GM13976 (cell line): ENCODE measurements around the gene UPK3A.
"Not testable (repeated sequence)": the region's sequence is repeated elsewhere in the genome, so short reads cannot be mapped to it uniquely, and the experiment has no call there.

ENCODE experiments used
- DNase-seq: peaks from one replicate; pipeline ENCODE4 v3.0.0; 2012; ENCODE audit warnings: low spot score
- in situ Hi-C: fragments of 300-500 bp; cut with MboI; formaldehyde crosslinking; loops from one replicate; pipeline ENCODE4 v1.12.0; 2022; ENCODE audit warnings: low sequenced_read_pairs, mixed read lengths, inconsistent platforms; ENCODE audit not compliant: unreplicated experiment
- TF ChIP-seq, protein P1 (sequence below): IDR thresholded peaks from 2 replicates; pipeline ENCODE4 v1.5.1; 2012; ENCODE audit warnings: borderline replicate concordance, mild to moderate bottlenecking; ENCODE audit not compliant: insufficient read depth; ENCODE audit errors: extremely low read depth, missing control alignments, control extremely low read depth

The UPK3A gene

GRCh38 chr22:45246060-45246985, 38.4 kb upstream of the UPK3A start:
- in situ Hi-C loops, result no loop called here
- peak; percentile 26 for DNase-seq
- TF ChIP-seq, protein P1, sequence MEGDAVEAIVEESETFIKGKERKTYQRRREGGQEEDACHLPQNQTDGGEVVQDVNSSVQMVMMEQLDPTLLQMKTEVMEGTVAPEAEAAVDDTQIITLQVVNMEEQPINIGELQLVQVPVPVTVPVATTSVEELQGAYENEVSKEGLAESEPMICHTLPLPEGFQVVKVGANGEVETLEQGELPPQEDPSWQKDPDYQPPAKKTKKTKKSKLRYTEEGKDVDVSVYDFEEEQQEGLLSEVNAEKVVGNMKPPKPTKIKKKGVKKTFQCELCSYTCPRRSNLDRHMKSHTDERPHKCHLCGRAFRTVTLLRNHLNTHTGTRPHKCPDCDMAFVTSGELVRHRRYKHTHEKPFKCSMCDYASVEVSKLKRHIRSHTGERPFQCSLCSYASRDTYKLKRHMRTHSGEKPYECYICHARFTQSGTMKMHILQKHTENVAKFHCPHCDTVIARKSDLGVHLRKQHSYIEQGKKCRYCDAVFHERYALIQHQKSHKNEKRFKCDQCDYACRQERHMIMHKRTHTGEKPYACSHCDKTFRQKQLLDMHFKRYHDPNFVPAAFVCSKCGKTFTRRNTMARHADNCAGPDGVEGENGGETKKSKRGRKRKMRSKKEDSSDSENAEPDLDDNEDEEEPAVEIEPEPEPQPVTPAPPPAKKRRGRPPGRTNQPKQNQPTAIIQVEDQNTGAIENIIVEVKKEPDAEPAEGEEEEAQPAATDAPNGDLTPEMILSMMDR, result no peak

DNA sequence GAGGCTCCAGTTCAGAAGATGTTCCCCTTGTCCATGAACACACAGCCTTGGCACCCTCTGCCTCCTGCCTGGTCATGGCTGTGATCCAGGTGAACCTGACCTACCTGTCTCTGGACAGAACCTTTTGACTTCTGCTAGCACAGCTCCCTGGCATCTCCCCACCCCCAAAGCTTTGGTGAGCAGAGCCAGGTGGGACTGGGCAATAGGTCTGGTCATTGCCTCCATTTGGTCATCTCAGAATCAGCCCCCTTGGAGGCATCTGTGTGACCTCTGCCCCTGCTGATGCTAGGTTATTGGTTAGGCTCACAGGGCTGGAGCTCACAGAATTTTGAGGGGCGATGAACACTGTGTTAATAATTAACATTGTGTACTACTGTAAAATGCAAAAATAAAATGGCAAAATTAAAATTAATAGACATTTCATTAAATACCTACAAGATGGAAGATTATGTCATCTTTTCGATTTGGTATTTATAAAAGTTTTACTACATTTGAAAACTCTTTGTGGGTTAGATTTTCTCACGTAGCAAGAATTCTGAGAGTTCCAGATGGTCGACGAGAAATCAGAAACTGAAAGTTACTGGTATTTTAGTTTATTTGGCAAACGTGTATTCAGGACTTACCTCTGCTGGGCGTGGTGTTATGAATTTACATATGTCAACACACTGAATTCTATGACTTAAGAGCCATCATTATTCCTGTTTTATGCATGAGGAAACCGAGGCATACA, 35.8 kb upstream of the UPK3A start:
- peak; percentile 79 for DNase-seq
- in situ Hi-C loops, result no loop called here
- TF ChIP-seq, protein P1, result no peak

- in situ Hi-C loops, result no loop called here
- no peak for DNase-seq
- TF ChIP-seq, protein P1, result no peak
Observed at GRCh38 chr22:45251825-45252224, 32.9 kb upstream of the UPK3A start.

GRCh38 chr22:45253039-45253641, 31.6 kb upstream of the UPK3A start:
- TF ChIP-seq, protein P1, result no peak
- DNase-seq, result no peak
- in situ Hi-C loops, result no loop called here

DNA sequence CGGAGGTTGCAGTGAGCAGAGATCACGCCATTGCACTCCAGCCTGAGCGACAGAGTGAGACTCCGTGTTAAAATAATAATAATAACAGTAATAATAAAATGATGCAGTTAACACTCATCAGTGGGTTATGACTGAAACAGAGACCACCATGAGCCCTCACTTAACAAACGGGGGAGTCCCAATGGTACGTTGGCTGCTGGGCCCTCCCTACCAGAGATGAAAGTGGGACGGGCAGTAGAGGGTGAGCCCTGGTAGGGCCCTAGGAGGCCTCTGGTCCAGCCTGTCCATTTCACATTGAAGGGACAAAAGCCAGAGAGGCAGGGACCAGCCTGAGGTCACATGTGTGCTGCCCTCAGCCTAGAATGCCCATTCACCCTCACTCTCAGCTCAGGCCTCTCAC, 30.4 kb upstream of the UPK3A start:
- no peak for DNase-seq
- in situ Hi-C loops, result no loop called here
- TF ChIP-seq, protein P1, result no peak

DNA sequence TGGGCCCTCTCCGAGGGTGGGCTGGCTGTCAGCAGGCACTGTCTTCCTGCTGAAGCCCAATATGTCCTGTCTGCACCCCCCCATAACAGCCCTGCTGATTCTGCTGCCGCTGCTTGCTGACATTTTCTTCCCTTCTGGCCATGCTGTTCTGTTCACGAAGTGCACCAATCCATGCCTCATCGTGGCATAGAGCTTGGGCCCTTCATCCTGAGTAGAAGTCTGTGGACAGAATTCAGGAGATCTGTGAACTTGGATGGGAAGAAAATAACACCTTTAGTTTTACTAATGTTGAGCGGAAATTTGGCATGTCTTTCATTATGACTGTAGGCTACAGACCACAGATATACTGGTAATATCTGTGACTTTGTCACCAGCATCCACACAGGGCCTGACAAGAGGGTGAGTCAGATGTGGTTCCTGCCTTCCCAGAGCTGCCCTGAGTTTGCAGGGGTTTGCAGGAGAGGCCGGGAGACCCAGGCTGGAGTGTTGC, 29.9 kb upstream of the UPK3A start:
- peak; percentile 71 for DNase-seq
- in situ Hi-C loops, result no loop called here
- TF ChIP-seq, protein P1, result no peak

- in situ Hi-C loops, DNase-seq: not testable (repeated sequence)
Observed at GRCh38 chr22:45257941-45258340, 26.8 kb upstream of the UPK3A start.
